ENCODE results near the gene SLC22A2. TPM values are rescaled to one million over a fixed set of nuclear protein-coding genes. Genes with fewer than 3 reads are reported as not detected.

Gene SLC22A2
- total RNA-seq, 2 experiments from 2014 or later: not detected

- POLR2A ChIA-PET: no interaction called here
- CTCF ChIA-PET: no interaction called here
Observed at GRCh38 chr6:160173806-160174527, 84.7 kb downstream of the SLC22A2 start.

GRCh38 chr6:160172704-160173103, 85.9 kb downstream of the SLC22A2 start:
- CTCF ChIA-PET: no interaction called here

GRCh38 chr6:160170018-160170680, 88.5 kb downstream of the SLC22A2 start:
- ChIA-PET CTCF (no interaction called here), POLR2A (no interaction called here)

More at GRCh38 chr6:160172704-160173103, 85.9 kb downstream of the SLC22A2 start:
- POLR2A ChIA-PET: no interaction called here

GRCh38 chr6:160167604-160168399, 90.8 kb downstream of the SLC22A2 start:
- ChIA-PET POLR2A (no interaction called here), CTCF (no interaction called here)

Other genes starting within 250 kb of the SLC22A2 start
- 1 to 10 TPM in 1 of 2 experiments, under 1 TPM in 1; 0.75 to 1.6 TPM for gene SLC22A1, start 137.0 kb downstream of the SLC22A2 start, total RNA-seq
- gene SLC22A3, start 89.6 kb upstream of the SLC22A2 start, total RNA-seq: not detected